Iris pigment epithelial cell (primary cell): ENCODE data around the gene EIF2D.
"Not testable (repeated sequence)": the region's sequence is repeated elsewhere in the genome, so short reads cannot be mapped to it uniquely, and the experiment has no call there.

Experiments used
- DNase-seq: peaks from one replicate; pipeline ENCODE4 v3.0.0-alpha.2; 2011; ENCODE audit warnings: low read depth

Gene EIF2D

DNA sequence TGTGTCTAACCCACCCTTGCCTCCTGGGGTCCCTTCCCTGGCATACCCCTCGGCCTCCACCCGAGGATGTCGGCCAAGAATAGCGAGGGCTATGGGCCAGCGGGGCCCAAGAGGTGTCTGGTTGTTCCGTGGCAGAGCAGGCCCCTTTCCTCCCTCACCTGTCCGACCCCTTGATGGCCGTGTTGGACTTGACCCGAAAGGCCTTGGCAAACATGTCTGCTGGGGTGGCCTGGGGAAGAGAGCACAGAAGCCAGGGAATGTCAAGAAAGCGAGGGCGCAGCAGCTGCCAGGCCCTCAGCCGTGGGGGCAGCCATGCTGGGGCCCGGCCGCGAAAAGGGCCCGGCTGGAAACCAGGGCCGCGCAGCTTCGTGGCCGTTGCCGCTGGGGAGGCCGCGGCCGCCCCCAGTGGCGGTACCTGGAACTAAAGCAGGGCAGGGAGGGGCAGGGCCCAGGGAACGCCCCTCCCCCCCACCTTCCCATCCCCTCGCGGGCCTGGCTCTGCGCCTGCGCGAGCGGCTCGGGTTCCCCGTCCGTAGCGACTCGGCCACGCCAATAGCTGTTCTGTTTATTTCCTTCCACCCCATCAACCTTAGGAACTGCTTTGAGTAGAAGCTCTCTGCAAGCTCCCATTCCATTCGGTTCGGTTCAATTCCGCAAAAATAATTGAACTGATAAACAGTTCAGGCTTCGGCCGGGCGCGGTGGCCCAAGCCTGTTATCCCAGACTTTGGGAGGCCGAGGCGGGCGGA lies at the start of gene EIF2D:
Gene EIF2D (minus strand): TSS at position 337 of the 748 bp plus-strand sequence. CDS start 123 bp downstream, at position 214.
- DNase-seq: peak; percentile 88

- DNase-seq: no peak
Measured at GRCh38 chr1:206661161-206661820, 49.0 kb upstream of the EIF2D start.

DNA sequence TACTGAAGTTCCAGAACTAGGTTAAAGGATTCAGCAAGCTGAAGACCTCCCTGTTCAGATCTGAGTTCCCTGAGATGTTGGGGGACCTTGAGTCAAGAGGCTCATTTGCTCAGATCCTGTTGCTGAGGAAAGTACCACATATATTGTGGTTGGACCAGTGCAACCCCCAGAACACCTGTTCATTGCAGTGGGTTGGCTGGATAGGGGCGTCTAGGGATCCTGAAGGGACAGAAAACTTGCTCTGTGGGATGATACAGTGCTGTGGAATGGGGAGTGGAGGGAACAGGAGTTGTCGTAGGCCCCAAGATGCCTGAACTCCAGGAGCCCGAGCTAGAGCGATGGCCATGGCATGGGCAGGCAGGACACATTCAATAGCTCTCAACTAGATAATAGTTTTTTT lies 47.9 kb upstream of the EIF2D start:
- DNase-seq: no peak

DNA sequence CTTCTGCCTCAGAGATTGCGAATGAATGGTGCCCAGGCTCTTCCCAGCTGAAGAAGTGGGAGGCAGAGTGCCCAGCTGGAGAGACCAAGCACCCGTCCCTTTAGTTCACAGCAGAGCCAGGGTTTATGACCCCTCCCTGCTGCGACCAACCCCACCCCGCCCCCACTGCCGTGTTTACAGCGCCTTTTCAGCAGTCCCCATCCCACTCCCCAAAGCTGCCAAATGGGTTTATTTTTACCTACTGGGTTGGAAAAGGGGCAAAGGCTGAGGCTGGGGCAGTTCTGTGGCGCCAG lies 46.7 kb upstream of the EIF2D start:
- no peak for DNase-seq

- DNase-seq: no peak
Measured at GRCh38 chr1:206658264-206658980, 46.2 kb upstream of the EIF2D start.

DNA sequence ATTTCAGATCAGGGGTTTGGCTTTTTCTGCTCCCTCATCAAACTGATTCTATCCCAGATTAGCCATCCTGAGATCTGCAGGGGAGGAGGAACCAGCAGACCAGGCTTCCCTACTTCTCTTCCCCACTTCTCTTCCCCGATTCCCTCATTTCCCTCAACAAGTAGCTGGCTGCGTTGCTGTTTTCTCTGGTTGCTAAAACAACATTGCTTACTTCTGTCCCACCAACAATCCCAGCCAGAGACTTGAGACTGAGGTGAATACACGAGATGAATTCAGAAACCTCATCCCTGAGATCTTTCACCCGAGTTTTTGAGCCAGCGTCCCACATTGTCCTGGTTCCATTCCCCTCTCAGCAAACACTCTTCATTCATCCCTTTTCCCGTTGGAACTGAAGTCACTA lies 45.5 kb upstream of the EIF2D start:
- no peak for DNase-seq

- no peak for DNase-seq
Measured at GRCh38 chr1:206656936-206657335, 44.7 kb upstream of the EIF2D start.

DNA sequence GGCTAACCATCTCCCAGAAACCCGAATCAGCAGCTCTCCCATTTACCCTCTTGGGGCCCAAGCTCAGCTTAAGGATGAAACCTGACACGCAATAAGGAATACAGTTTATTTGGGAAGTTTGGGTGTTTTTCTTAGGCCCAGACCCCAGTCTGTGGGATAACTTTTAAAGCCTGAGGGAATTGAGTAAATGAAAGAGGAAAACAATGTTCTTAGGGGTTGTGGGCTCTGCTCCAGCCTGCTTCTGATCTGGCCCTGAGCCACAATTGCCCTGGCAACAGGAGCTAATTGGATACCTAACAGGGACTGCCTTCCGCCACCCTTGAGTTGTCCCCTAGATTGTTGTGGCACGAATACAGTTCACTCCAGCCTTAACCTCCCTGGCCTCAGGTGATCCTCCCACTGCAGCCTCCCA lies 43.2 kb upstream of the EIF2D start:
- no peak for DNase-seq

- DNase-seq: no peak
Measured at GRCh38 chr1:206654828-206655227, 42.6 kb upstream of the EIF2D start.

GRCh38 chr1:206653715-206654459 lies 41.6 kb upstream of the EIF2D start:
- DNase-seq: no peak

DNA sequence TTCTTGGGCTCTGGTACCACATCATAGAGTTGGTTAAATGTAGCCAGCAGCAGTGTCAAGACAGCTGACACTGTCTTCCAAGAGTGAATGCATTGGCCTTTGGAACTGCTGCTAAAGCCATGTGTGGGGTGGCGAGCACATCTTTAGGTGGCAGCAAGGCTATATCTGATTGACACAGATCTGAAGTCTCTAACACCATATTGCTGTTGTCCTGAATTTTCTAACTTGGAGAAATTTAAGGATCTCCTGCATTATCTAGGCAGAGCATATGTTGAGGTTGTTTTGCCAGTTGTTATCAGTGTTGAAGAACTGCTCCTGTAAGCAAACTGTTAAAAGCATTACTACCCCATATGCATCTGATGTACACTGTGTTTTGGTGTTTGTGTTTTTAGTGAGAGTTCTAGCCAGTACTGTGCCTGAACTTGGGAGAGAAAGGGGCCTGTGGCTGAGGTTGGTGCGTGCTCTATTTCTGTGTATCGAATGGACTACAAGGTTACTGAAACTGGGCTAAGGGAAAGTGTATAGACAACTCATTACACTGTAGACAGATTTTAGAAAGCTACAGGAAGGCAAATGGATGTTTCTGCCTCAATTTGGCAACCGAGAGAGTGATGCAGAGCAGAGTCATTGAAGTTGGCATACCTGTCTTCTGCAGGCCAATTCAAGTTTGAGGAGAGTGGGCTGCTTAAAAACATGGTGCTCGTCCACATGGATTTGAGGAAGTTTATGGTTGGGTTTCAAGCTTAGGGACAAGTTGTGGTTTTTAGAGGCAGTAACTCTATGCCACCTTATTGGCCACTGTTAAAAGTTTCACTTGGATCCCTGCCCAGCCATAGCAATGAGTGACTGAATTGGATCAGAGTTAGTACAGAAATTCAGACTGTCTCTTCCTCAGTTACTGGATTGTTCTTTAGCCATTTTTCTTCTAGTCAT lies 40.0 kb upstream of the EIF2D start:
- DNase-seq: no peak

GRCh38 chr1:206651014-206651413 lies 38.7 kb upstream of the EIF2D start:
- no peak for DNase-seq

- DNase-seq: no peak
Measured at GRCh38 chr1:206649261-206649921, 37.1 kb upstream of the EIF2D start.

DNA sequence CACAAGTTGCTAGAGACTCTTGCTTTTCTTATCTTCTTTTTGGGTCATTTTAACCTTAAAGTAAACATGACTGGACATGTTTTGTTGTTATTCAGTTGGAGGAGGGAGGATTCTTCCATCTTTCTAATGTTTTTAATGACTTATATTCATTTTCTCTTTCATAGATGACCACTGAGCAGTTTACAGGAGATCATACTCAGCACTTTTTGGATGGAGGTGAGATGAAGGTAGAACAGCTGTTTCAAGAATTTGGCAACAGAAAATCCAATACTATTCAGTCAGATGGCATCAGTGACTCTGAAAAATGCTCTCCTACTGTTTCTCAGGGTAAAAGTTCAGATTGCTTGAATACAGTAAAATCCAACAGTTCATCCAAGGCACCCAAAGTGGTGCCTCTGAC lies 35.0 kb upstream of the EIF2D start:
- DNase-seq: no peak

DNA sequence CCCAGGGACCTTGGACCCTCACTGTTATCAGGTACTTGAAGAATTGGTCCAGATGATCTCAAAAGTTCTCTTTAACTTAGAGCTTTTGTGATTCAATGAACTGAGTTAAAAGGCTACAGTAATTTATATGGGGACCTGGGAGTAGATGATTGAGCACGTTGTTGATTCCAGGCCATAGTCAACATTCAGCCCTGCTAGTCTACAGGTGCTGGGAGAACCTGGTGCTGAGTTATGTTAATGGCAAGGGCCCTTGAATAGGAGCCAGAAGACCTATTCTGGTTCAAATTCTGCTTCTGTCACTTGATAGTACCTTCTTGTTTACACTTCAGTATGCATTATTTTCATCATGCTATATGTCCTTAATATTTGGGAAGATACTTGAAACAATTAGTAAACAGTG lies 34.2 kb upstream of the EIF2D start:
- no peak for DNase-seq

GRCh38 chr1:206643118-206643698 lies 30.9 kb upstream of the EIF2D start:
- DNase-seq: no peak

DNA sequence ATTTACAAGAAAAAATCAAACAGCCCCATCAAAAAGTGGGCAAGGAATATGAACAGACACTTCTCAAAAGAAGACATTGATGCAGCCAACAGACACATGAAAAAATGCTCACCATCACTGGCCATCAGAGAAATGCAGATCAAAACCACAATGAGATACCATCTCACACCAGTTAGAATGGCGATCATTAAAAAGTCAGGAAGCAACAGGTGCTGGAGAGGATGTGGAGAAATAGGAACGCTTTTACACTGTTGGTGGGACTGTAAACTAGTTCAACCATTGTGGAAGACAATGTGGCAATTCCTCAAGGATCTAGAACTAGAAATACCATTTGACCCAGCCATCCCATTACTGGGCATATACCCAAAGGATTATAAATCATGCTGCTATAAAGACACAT lies 29.8 kb upstream of the EIF2D start:
- DNase-seq: not testable (repeated sequence)

GRCh38 chr1:206637605-206638004 lies 25.3 kb upstream of the EIF2D start:
- no peak for DNase-seq

- no peak for DNase-seq
Measured at GRCh38 chr1:206636671-206637070, 24.4 kb upstream of the EIF2D start.

- peak; percentile 17 for DNase-seq
Measured at GRCh38 chr1:206635978-206636345, 23.7 kb upstream of the EIF2D start.
